ENCODE measurements around the gene SLC18A3.

SLC18A3 gene

GRCh38 chr10:49610114-49610457 lies at the start of gene SLC18A3:
SLC18A3 (plus strand) TSS chr10:49610310; CDS start chr10:49610741, 431 bp downstream.
- DNase-seq (ENCODE audit: low read depth) = no peak

- no peak for DNase-seq (ENCODE audit: low read depth)
Observed at GRCh38 chr10:49560526-49560925, 49.6 kb upstream of the SLC18A3 start.

- DNase-seq (ENCODE audit: low read depth) = no peak
Observed at GRCh38 chr10:49562893-49563292, 47.2 kb upstream of the SLC18A3 start.

GRCh38 chr10:49564461-49565009 lies 45.6 kb upstream of the SLC18A3 start:
- no peak for DNase-seq (ENCODE audit: low read depth)

- DNase-seq (ENCODE audit: low read depth) = no peak
Observed at GRCh38 chr10:49567810-49568209, 42.3 kb upstream of the SLC18A3 start.

- no peak for DNase-seq (ENCODE audit: low read depth)
Observed at GRCh38 chr10:49568235-49568634, 41.9 kb upstream of the SLC18A3 start.

- no peak for DNase-seq (ENCODE audit: low read depth)
Observed at GRCh38 chr10:49569031-49569631, 41.0 kb upstream of the SLC18A3 start.

DNA sequence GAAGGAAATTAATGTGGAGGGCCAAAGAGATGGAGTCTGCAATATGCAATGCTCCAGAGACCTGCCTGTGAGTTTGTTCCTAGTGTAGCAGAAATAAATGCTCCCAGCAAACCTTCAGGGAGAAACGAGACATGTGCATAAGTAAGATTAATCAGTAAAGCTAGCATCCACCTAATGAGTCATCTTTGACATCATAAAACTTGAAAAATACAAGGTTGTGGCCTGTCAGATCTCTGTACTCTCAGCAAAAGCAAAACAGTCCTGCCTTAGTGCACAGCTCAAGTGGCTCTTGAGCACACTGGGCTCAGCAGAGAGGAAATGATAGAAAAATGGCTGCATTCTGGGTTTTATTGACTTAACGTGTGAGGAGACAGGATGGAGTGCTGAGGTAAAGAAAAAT lies 38.7 kb upstream of the SLC18A3 start:
- DNase-seq (ENCODE audit: low read depth) = no peak

GRCh38 chr10:49572594-49573114 lies 37.5 kb upstream of the SLC18A3 start:
- DNase-seq (ENCODE audit: low read depth) = no peak

DNA sequence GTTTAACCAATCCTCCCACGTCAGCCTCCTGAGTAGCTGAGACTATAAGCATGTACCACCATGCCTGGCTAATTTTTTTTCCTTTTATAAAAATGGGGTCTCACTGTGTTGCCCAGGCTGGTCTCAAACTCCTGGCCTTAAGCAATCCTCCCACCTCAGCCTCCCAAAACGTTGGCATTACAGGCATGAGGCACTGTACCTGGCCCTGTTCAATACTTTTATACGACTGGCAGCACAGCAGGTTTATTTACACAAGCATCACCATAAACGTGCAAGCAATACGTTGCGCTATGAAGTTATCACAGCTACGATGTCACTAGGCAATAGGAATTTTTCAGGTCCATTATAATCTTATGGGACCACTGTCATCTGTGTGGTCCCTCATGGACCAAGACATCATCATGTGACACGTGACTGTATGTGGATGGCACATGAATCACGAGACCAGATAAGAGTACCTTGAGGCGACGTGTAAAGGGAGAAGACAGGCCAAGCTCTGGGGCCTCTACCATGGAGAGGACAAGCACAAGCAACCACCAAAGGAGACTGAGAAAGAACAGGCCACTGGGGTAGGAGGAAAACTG lies 34.5 kb upstream of the SLC18A3 start:
- DNase-seq (ENCODE audit: low read depth) = no peak

- no peak for DNase-seq (ENCODE audit: low read depth)
Observed at GRCh38 chr10:49577182-49577925, 32.8 kb upstream of the SLC18A3 start.

DNA sequence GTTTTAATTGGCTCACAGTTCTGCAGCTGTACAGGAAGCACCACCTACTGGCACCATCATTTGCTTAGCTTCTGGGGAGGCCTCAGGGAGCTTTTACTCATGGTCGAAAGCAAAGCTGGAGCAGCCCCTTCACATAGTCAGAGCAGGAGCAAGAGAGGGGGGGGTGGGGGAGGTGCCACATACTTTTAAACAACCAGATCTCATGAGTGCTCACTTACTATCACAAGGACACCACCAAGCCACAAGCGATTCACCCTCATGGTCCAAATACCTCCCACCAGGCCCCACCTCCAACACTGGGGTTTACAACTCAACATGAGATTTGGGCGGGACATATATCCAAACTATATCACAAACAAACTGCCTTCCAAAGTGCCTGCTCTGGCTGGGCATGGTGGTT lies 31.7 kb upstream of the SLC18A3 start:
- DNase-seq (ENCODE audit: low read depth) = no peak

DNA sequence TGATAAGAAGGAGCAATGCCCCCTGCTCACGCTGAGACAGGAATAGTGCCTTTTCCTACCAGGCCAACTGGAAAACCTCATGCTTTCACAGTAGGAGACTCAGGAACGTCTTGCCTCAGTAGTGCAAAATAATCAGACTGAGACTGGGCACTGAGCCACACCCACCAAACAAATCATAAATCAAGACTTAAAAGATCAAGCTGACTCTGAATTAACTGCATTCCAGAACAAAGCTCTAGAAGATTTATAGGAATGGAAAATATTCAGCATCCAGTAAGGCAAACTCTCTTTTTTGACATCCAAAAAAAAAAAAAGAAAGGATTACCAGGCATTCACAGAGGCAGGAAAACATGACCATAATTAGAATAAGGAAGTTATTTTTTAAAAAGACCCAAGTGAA lies 30.5 kb upstream of the SLC18A3 start:
- no peak for DNase-seq (ENCODE audit: low read depth)

DNA sequence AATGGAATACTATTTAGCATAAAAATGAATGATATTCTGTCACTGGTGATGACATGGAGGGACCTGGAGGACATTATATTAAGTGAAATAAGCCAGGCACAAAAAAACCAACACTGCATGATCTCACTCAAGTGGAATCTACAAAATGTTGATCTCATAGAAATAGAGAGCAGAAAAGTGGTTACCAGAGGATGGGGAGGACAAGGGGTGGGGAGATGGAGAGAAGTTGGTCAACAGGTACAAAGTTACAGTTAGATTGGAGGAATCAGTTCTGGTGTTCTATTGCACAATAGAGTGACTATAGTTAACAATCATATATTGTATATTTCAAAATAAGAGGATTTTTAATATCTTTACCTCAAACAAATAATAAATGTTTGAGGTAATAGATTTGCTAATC lies 24.7 kb upstream of the SLC18A3 start:
- DNase-seq (ENCODE audit: low read depth) = no peak

GRCh38 chr10:49587981-49588380 lies 22.1 kb upstream of the SLC18A3 start:
- DNase-seq (ENCODE audit: low read depth) = no peak

DNA sequence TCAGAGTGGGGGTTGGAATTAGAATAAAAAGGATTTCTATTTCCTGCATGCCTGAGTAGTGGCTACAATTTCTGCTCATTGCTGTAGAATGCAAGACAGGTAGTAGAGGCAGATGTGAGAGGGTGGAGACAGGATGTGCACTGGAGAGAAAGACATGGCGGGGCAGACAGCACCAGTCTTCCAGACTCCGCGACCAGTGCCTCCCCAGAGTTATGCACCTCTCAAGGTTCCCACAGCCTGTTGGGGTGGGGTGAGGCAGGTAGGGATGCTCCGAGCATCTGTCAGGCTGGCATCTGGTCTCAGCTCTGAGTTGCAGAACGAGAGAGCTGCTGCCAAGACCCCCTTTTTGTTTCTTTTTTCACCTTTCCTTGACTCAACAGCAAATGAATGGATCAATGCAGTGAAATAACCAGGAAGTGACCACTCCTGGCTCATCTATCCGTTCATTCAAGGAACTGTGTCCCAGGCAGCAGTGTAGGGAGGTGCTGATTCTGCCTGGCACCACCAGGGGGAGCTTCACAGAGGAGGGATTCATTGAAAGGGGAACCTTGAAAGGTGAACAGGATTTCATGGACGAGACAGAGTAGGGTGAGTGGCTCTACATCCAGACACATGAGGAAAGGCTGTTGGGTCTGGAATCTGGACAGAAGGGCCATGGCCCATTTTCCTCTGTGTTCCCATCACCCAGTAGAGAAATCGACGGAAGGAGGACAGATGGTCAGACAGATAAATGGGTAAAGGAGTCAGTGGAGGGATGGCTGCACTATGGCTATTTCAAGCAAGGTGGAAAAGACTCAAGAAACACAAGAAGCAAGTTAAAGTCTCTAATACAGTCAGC lies 17.2 kb upstream of the SLC18A3 start:
- peak; percentile 33 for DNase-seq (ENCODE audit: low read depth)

GRCh38 chr10:49593564-49593875 lies 16.6 kb upstream of the SLC18A3 start:
- no peak for DNase-seq (ENCODE audit: low read depth)

GRCh38 chr10:49593998-49594397 lies 16.1 kb upstream of the SLC18A3 start:
- no peak for DNase-seq (ENCODE audit: low read depth)

GRCh38 chr10:49594594-49594993 lies 15.5 kb upstream of the SLC18A3 start:
- DNase-seq (ENCODE audit: low read depth) = no peak

DNA sequence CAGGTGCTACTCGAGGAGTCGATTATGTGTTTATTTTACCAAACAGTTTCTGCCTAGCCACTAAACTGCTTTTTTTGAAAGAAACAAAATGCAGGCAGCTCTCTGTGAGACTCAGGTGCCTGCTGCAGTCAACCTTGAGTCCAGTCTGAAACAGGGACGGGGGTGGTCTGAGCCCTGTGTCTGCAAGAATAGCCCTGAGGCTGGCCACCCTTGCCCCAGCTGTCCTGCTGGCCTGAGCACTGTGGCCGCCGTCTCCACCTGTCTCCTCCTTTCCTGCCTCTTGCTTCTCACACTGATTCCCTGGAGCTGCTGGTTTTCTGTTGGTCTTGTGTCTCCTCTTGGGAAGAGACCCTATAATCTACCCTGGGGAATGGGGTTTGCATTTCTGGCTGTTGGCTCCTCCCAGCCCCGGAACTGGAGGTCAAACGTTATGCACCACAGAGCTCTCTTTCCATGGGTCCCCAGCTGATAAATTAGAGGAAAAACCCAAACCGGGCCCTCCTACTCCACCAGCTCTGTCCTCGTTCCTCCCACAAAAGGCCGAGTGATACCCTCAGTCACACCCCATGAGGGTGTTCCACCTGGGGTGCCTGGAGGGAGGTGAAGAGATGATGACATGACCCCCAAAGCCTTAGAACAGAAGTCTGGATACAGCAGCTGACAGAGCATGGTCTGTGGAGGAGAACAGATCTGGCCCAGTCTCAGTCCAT lies 15.0 kb upstream of the SLC18A3 start:
- no peak for DNase-seq (ENCODE audit: low read depth)

DNA sequence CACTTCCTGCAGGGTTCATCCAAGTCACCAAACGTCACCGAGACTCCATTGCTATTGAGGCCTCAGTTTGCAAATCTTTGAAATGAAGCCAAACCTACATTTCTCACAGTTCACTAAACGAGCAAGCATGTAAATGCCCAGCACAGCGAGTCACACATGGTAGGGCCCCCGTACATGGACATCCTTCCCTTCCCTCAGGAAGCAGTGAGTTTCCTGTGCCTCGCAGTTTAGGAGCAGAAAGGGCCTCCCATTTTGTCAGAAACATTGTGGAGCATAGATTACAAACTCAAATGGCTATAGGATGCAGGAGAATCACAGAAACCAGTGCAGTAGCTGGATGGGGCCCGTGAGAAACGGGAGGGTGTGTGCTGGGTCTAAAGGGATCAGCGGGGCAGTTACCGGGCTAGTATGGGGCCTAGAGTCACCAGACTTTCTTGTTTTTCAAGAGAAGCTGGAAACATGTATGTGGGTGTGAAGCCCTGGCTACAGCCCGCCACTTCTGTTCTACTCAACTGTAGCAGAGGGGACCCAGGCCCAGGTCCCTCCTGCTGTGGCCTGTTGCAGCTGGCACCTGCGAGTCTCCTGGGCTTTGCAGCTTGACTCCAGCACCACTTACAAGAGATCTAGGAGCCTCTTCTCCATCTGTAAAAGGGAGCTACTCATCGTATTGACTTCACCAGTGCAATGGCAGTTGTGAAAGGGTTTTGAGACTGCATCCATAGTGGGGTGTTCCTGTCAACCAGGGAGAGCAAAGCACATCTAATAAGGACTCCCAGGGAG lies 14.2 kb upstream of the SLC18A3 start:
- no peak for DNase-seq (ENCODE audit: low read depth)

All from activated gamma-delta T cell treated with anti-CD3 and anti-CD28 coated beads, Interleukin-2, amount 50 U/mL, for 16 hours (primary cell).